ENCODE measurements around the gene TRIM63.

TRIM63 gene

GRCh38 chr1:26035203-26035958 lies 32.0 kb downstream of the TRIM63 start (continued):
- TF ChIP-seq ZNF76 (tag by site-specific recombination; IDR thresholded peaks at IDR 0.05; ENCODE audit: borderline replicate concordance, low read depth) (peak; percentile 70; the same call in 1 of the 2 replicates), ZNF426 (tag by site-specific recombination; IDR thresholded peaks at IDR 0.05) (no peak), GLIS2 (tag by site-specific recombination; IDR thresholded peaks at IDR 0.05) (peak; percentile 99), REST (tag by site-specific recombination; IDR thresholded peaks at IDR 0.05) (no peak), ZNF776 (tag by site-specific recombination; IDR thresholded peaks at IDR 0.05; ENCODE audit: borderline replicate concordance) (no peak), ZNF600 (tag by site-specific recombination; IDR thresholded peaks at IDR 0.05) (no peak), ZNF175 (tag by site-specific recombination; IDR thresholded peaks at IDR 0.05) (no peak), REPIN1 (tag by site-specific recombination; IDR thresholded peaks at IDR 0.05; ENCODE audit: low read depth) (no peak), ZNF585B (tag by site-specific recombination; IDR thresholded peaks at IDR 0.05) (no peak), ZBTB48 (tag by site-specific recombination; IDR thresholded peaks at IDR 0.05) (no peak), ZNF596 (tag by site-specific recombination; IDR thresholded peaks at IDR 0.05) (no peak), ZNF211 (tag by site-specific recombination; IDR thresholded peaks at IDR 0.05; ENCODE audit: low read depth) (no peak), ATF2 (tag by site-specific recombination; IDR thresholded peaks at IDR 0.05; ENCODE audit: low read depth) (no peak), PRDM4 (tag by site-specific recombination; IDR thresholded peaks at IDR 0.05) (no peak), ZNF266 (tag by site-specific recombination; IDR thresholded peaks at IDR 0.05; ENCODE audit: low read depth) (no peak), KLF16 (tag by site-specific recombination; IDR thresholded peaks at IDR 0.05) (peak; percentile 74; the same call in 1 of the 2 replicates), FEZF1 (tag by site-specific recombination; IDR thresholded peaks at IDR 0.05) (peak; percentile 69), PRDM6 (tag by site-specific recombination; IDR thresholded peaks at IDR 0.05) (no peak), ZNF221 (tag by site-specific recombination; IDR thresholded peaks at IDR 0.05; ENCODE audit: borderline replicate concordance) (no peak), HOXA7 (CRISPR knock-in tag; IDR thresholded peaks at IDR 0.05; ENCODE audit: borderline replicate concordance) (no peak), ZNF324 (tag by site-specific recombination; IDR thresholded peaks at IDR 0.05) (0 out of 2 replicates have a peak, but pooled peaks have one; percentile 32), ZNF529 (tag by site-specific recombination; IDR thresholded peaks at IDR 0.05; ENCODE audit: insufficient replicate concordance) (no peak), ZNF830 (tag by site-specific recombination; IDR thresholded peaks at IDR 0.05; ENCODE audit: low read depth) (no peak), ZNF624 (tag by site-specific recombination; IDR thresholded peaks at IDR 0.05) (no peak), BCL11A (tag by site-specific recombination; IDR thresholded peaks at IDR 0.05; ENCODE audit: low read depth) (no peak), ZNF654 (tag by site-specific recombination; IDR thresholded peaks at IDR 0.05; ENCODE audit: low read depth) (no peak)
- TF ChIP-seq, protein P1, sequence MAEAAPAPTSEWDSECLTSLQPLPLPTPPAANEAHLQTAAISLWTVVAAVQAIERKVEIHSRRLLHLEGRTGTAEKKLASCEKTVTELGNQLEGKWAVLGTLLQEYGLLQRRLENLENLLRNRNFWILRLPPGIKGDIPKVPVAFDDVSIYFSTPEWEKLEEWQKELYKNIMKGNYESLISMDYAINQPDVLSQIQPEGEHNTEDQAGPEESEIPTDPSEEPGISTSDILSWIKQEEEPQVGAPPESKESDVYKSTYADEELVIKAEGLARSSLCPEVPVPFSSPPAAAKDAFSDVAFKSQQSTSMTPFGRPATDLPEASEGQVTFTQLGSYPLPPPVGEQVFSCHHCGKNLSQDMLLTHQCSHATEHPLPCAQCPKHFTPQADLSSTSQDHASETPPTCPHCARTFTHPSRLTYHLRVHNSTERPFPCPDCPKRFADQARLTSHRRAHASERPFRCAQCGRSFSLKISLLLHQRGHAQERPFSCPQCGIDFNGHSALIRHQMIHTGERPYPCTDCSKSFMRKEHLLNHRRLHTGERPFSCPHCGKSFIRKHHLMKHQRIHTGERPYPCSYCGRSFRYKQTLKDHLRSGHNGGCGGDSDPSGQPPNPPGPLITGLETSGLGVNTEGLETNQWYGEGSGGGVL (tag by site-specific recombination; IDR thresholded peaks at IDR 0.05): no peak
- TF ChIP-seq, protein P2, sequence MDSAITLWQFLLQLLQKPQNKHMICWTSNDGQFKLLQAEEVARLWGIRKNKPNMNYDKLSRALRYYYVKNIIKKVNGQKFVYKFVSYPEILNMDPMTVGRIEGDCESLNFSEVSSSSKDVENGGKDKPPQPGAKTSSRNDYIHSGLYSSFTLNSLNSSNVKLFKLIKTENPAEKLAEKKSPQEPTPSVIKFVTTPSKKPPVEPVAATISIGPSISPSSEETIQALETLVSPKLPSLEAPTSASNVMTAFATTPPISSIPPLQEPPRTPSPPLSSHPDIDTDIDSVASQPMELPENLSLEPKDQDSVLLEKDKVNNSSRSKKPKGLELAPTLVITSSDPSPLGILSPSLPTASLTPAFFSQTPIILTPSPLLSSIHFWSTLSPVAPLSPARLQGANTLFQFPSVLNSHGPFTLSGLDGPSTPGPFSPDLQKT (IDR thresholded peaks at IDR 0.05; ENCODE audit: borderline replicate concordance, low read depth, low read length): no peak
